Liver (tissue), 3 donors: ENCODE results near the gene WNT3A.

Experiments used
- CTCF ChIP-seq: fragments of 150-350 bp; IDR thresholded peaks from 2 replicates; pipeline ENCODE4 v1.5.1; 2017; ENCODE audit warnings: improper control_type of control experiment, low read depth, low read length; ENCODE audit not compliant: missing input control
- EGR1 ChIP-seq, 2 donors: IDR thresholded peaks; 2 replicates each; pipeline ENCODE4 v1.6.1; 2016 to 2018; ENCODE audit warnings: antibody characterized with exemption in 2 of 2, low read depth in 2 of 2
- FOXA1 ChIP-seq: IDR thresholded peaks from 2 replicates; pipeline ENCODE4 v1.6.1; 2016; ENCODE audit warnings: antibody characterized with exemption
- GABPA ChIP-seq, 2 donors: IDR thresholded peaks in 1 of 2; conservative IDR thresholded peaks in 1 of 2; 2 replicates each; pipeline ENCODE4 v1.6.1; 2016; ENCODE audit warnings: antibody characterized with exemption in 2 of 2, mild to moderate bottlenecking in 1 of 2, moderate library complexity in 1 of 2
- HNF4A ChIP-seq, 2 donors: conservative IDR thresholded peaks; 2 replicates each; pipeline ENCODE4 v1.6.1; 2016; ENCODE audit warnings: antibody characterized with exemption in 2 of 2, mild to moderate bottlenecking in 2 of 2
- MAX ChIP-seq: IDR thresholded peaks from 2 replicates; pipeline ENCODE4 v1.6.1; 2016; ENCODE audit warnings: antibody characterized with exemption
- RAD21 ChIP-seq, 2 donors: IDR thresholded peaks; 2 replicates each; pipeline ENCODE4 v1.6.1; 2016; ENCODE audit warnings: antibody characterized with exemption in 2 of 2, mild to moderate bottlenecking in 2 of 2
- REST ChIP-seq: IDR thresholded peaks from 2 replicates; pipeline ENCODE4 v1.6.1; 2016; ENCODE audit warnings: antibody characterized with exemption, mild to moderate bottlenecking
- SP1 ChIP-seq: IDR thresholded peaks from 2 replicates; pipeline ENCODE4 v1.6.1; 2018; ENCODE audit warnings: antibody characterized with exemption, mild to moderate bottlenecking
- TAF1 ChIP-seq: conservative IDR thresholded peaks from 2 replicates; pipeline ENCODE4 v1.6.1; 2016; ENCODE audit warnings: antibody characterized with exemption, mild to moderate bottlenecking
- YY1 ChIP-seq: IDR thresholded peaks from 2 replicates; pipeline ENCODE4 v1.6.1; 2016; ENCODE audit warnings: antibody characterized with exemption, mild to moderate bottlenecking
- TF ChIP-seq, protein P1 (sequence below): IDR thresholded peaks from 2 replicates; pipeline ENCODE4 v1.6.1; 2016; ENCODE audit warnings: antibody characterized with exemption
- TF ChIP-seq, protein P2 (sequence below): IDR thresholded peaks from 2 replicates; pipeline ENCODE4 v1.6.1; 2016; ENCODE audit warnings: antibody characterized with exemption
- donor health status: healthy.
- donor health status: healthy.

GRCh38 chr1:228062085-228062791 lies 55.4 kb downstream of the WNT3A start:
- TF ChIP-seq CTCF (no peak), SP1 (no peak), FOXA1 (no peak), RAD21 (IDR thresholded peaks at IDR 0.05) (no peak), REST (no peak), TAF1 (no peak), HNF4A (conservative IDR thresholded peaks at IDR 0.05) (no peak), MAX (no peak), GABPA (IDR thresholded peaks at IDR 0.05 in 1 of 2, conservative IDR thresholded peaks at IDR 0.05 in 1 of 2) (no peak), YY1 (no peak), EGR1 (IDR thresholded peaks at IDR 0.05; ENCODE audit: low read depth in 2 of 2) (no peak)
- TF ChIP-seq, protein P1, sequence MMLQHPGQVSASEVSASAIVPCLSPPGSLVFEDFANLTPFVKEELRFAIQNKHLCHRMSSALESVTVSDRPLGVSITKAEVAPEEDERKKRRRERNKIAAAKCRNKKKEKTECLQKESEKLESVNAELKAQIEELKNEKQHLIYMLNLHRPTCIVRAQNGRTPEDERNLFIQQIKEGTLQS, result no peak
- TF ChIP-seq, protein P2, sequence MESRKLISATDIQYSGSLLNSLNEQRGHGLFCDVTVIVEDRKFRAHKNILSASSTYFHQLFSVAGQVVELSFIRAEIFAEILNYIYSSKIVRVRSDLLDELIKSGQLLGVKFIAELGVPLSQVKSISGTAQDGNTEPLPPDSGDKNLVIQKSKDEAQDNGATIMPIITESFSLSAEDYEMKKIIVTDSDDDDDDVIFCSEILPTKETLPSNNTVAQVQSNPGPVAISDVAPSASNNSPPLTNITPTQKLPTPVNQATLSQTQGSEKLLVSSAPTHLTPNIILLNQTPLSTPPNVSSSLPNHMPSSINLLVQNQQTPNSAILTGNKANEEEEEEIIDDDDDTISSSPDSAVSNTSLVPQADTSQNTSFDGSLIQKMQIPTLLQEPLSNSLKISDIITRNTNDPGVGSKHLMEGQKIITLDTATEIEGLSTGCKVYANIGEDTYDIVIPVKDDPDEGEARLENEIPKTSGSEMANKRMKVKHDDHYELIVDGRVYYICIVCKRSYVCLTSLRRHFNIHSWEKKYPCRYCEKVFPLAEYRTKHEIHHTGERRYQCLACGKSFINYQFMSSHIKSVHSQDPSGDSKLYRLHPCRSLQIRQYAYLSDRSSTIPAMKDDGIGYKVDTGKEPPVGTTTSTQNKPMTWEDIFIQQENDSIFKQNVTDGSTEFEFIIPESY, result no peak
